GM13976 (cell line): Measurements from ENCODE around the gene RAD51B.

Experiments used
- DNase-seq: peaks from one replicate; pipeline ENCODE4 v3.0.0; 2012; ENCODE audit warnings: low spot score
- CTCF ChIP-seq: IDR thresholded peaks from 2 replicates; pipeline ENCODE4 v1.5.1; 2012; ENCODE audit warnings: borderline replicate concordance, mild to moderate bottlenecking; ENCODE audit not compliant: insufficient read depth; ENCODE audit errors: extremely low read depth, missing control alignments, control extremely low read depth
- in situ Hi-C: fragments of 300-500 bp; cut with MboI; formaldehyde crosslinking; loops from one replicate; pipeline ENCODE4 v1.12.0; 2022; ENCODE audit warnings: low sequenced_read_pairs, mixed read lengths, inconsistent platforms; ENCODE audit not compliant: unreplicated experiment

Gene RAD51B

GRCh38 chr14:68342216-68342763 is 522.7 kb downstream of the RAD51B start:
- TF ChIP-seq CTCF = no peak
- no peak for DNase-seq
- in situ Hi-C loops = no loop called here

- TF ChIP-seq CTCF = no peak
- no peak for DNase-seq
- in situ Hi-C loops = no loop called here
Measured at GRCh38 chr14:68343534-68344118, 524.0 kb downstream of the RAD51B start.

DNA sequence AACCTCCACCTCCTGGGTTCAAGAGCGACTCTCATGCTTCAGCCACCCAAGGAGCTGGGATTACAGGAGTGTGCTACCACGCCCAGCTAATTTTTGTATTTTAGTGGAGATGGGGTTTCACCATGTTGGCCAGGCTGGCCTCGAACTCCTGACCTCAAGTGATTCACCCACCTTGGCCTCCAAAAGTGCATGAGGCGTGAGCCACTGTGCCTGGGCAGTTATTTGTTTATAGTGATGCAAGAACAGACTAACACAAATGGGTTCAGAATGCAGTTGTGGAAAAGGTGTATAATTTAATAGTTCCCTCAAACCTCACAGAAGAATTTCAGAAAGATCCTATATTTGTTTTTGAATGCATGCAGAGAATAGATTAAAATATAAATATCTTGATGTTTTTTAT is 526.2 kb downstream of the RAD51B start:
- in situ Hi-C loops = no loop called here
- DNase-seq = no peak
- TF ChIP-seq CTCF = no peak

GRCh38 chr14:68346556-68347343 is 527.2 kb downstream of the RAD51B start:
- in situ Hi-C loops = no loop called here
- no peak for DNase-seq
- no peak for TF ChIP-seq CTCF

DNA sequence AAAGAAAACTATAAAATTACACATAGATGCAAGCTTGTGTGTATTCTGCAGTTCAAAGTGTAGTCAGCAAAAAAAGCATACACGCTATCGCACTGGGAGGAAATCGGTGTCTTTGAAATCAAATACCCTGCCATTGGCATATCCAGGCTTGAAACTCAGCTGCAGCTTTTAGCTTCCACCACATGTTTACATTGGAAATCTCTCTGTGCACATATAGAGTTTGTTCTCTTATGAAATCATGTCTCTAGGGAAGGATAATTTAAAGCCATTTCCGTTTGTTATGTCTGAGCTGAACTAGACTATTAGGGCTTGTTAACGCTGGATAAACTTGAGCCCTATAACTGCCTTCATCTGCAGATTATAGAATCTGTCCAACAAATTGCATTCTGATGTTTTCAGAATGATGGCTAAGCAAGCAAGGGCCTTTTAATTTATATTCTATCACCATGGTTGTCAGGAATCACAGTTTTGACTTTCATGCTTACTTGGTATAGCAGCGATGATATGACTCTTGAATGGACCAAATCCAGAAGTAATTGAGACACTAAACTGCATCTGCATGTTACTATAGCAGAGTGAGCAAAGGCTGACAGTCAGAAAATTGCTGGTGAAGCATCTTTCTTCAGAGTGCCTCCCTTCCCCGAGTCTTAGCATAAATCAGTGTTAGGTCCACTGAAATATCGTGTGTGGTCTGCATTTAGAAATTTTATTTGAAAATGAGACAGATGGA is 530.5 kb downstream of the RAD51B start:
- no peak for TF ChIP-seq CTCF
- in situ Hi-C loops = no loop called here
- DNase-seq = no peak

DNA sequence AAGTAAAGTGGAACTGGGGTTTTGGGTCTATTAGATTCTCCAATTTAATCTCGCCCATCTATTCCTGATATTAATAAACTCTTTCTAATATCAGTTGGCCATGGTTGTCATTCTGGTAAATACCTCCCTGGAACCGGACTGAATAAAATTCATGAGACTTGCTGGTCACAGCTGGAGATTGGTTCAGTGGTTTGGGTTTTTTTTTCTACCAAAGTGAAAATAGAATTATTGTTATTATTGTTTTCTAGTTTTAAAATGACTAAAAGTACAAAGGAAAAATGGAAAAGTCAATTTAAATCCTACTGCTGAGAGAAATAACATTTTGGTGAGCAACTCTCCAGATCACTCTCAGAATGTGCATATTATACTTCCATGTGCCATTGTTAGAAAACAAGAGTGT is 535.8 kb downstream of the RAD51B start:
- DNase-seq = no peak
- TF ChIP-seq CTCF = no peak
- in situ Hi-C loops = no loop called here
